ENCODE results near the gene MAGI2. TPM values are rescaled to one million over a fixed set of nuclear protein-coding genes. Genes with fewer than 3 reads are reported as not detected.

The MAGI2 gene
- total RNA-seq, 2 donors from 2014 or later = 3.9 to 10.5 TPM

GRCh38 chr7:78673272-78673671 is 780.2 kb downstream of the MAGI2 start:
- H3K4me1 ChIP-seq = no peaks in the 10 kb centered on the region
- H3K9me3 ChIP-seq = no peaks in the 10 kb centered on the region
- intact Hi-C loops (cut with DNase I) = no loop called here
- no peak overlapping the region for H3K4me3 ChIP-seq
- TF ChIP-seq POLR2A (IDR thresholded peaks at IDR 0.05) (no peak), CTCF (IDR thresholded peaks at IDR 0.05) (no peak)
- ATAC-seq (peak; percentile 47), DNase-seq (peak; percentile 35 to 74 (median 64))
- no peak overlapping the region for H3K27ac ChIP-seq
- H3K36me3 ChIP-seq (replicated peaks in 1 of 2; ENCODE audit: insufficient read depth in 1 of 2, low read depth in 2 of 2) = no peaks in the 10 kb centered on the region
- no peaks in the 10 kb centered on the region for H3K27me3 ChIP-seq

- TF ChIP-seq POLR2A (IDR thresholded peaks at IDR 0.05) (no peak), CTCF (IDR thresholded peaks at IDR 0.05) (no peak)
- Histone ChIP-seq H3K27ac (no peak overlapping the region), H3K27me3 (no peaks in the 10 kb centered on the region), H3K4me3 (no peak overlapping the region), H3K9me3 (no peaks in the 10 kb centered on the region), H3K4me1 (no peaks in the 10 kb centered on the region), H3K36me3 (replicated peaks in 1 of 2; ENCODE audit: insufficient read depth in 1 of 2, low read depth in 2 of 2) (no peaks in the 10 kb centered on the region)
- intact Hi-C loops (cut with DNase I) = no loop called here
- ATAC-seq = no peak
- WGBS, 2 donors = 73 to 93% methylated on average over 4 of the region's 4 CpGs
- no peak for DNase-seq
Measured at GRCh38 chr7:78662939-78663338, 790.5 kb downstream of the MAGI2 start.

- H3K36me3 ChIP-seq (replicated peaks in 1 of 2; ENCODE audit: insufficient read depth in 1 of 2, low read depth in 2 of 2) = no peaks in the 10 kb centered on the region
- 77 to 79% methylated on average over 3 of the region's 3 CpGs for WGBS, 2 donors
- no peak for ATAC-seq
Measured at GRCh38 chr7:78649976-78650375, 803.5 kb downstream of the MAGI2 start.

GRCh38 chr7:78649236-78649635 is 804.2 kb downstream of the MAGI2 start:
- intact Hi-C loops (cut with DNase I) = no loop called here
- DNase-seq (no peak), ATAC-seq (no peak)
- TF ChIP-seq POLR2A (IDR thresholded peaks at IDR 0.05) = no peak
- Histone ChIP-seq H3K27me3 (no peaks in the 10 kb centered on the region), H3K9me3 (no peaks in the 10 kb centered on the region), H3K4me1 (peaks cover 5% of the 10 kb centered on the region), H3K36me3 (replicated peaks in 1 of 2; ENCODE audit: insufficient read depth in 1 of 2, low read depth in 2 of 2) (no peaks in the 10 kb centered on the region), H3K4me3 (no peak overlapping the region), H3K27ac (no peak overlapping the region)
- WGBS, 2 donors = 94 to 96% methylated on average over 2 of the region's 2 CpGs

More at GRCh38 chr7:78649976-78650375, 803.5 kb downstream of the MAGI2 start:
- Histone ChIP-seq H3K27ac (no peak overlapping the region), H3K27me3 (no peaks in the 10 kb centered on the region), H3K4me3 (no peak overlapping the region), H3K4me1 (no peaks in the 10 kb centered on the region), H3K9me3 (no peaks in the 10 kb centered on the region)
- no peak for TF ChIP-seq CTCF (IDR thresholded peaks at IDR 0.05)
- no peak for TF ChIP-seq POLR2A (IDR thresholded peaks at IDR 0.05)
- no peak for DNase-seq
- intact Hi-C loops (cut with DNase I) = no loop called here

- Histone ChIP-seq H3K27ac (no peak overlapping the region), H3K9me3 (no peaks in the 10 kb centered on the region), H3K4me3 (no peak overlapping the region), H3K27me3 (no peaks in the 10 kb centered on the region), H3K4me1 (peaks cover 5% of the 10 kb centered on the region), H3K36me3 (replicated peaks in 1 of 2; ENCODE audit: insufficient read depth in 1 of 2, low read depth in 2 of 2) (no peaks in the 10 kb centered on the region)
- ATAC-seq (no peak), DNase-seq (no peak)
- TF ChIP-seq POLR2A (IDR thresholded peaks at IDR 0.05) (no peak), CTCF (IDR thresholded peaks at IDR 0.05) (no peak)
- intact Hi-C loops (cut with DNase I) = no loop called here
Measured at GRCh38 chr7:78642751-78643150, 810.7 kb downstream of the MAGI2 start.

All from body of pancreas (tissue), 4 donors.